DND-41 (cell line): Measurements from ENCODE around the gene ZNF142.

Source experiments
- ATAC-seq: fragments of 200-7000 bp; cut with Tn5 transposase; 3 replicates; pipeline ENCODE4 v1.9.1; 2021; ENCODE audit warnings: low read depth; ENCODE audit not compliant: insufficient read depth
- DNase-seq: peaks from one replicate; pipeline ENCODE4 v3.0.0-alpha.2; 2020
- H2AFZ ChIP-seq: 2 replicates; pipeline ENCODE4 v1.6.0; 2012; ENCODE audit warnings: low read depth, low read length
- H3K27ac ChIP-seq: 2 replicates; pipeline ENCODE4 v1.5.1; 2012; ENCODE audit warnings: low read length, inconsistent platforms
- H3K27me3 ChIP-seq: fragments of 200-600 bp; sonication (generic); 2 replicates; pipeline ENCODE4 v1.6.0; 2012; ENCODE audit warnings: low read length, mild to moderate bottlenecking, inconsistent platforms; ENCODE audit not compliant: insufficient read depth, poor library complexity
- H3K36me3 ChIP-seq: 2 replicates; pipeline ENCODE4 v1.5.1; 2012; ENCODE audit warnings: low read length, inconsistent platforms; ENCODE audit not compliant: insufficient read depth
- H3K4me1 ChIP-seq: 2 replicates; pipeline ENCODE4 v1.5.1; 2012; ENCODE audit warnings: mild to moderate bottlenecking, low read length; ENCODE audit not compliant: insufficient read depth
- H3K4me2 ChIP-seq: 2 replicates; pipeline ENCODE4 v1.6.0; 2012; ENCODE audit warnings: mild to moderate bottlenecking, moderate library complexity, low read length, inconsistent platforms; ENCODE audit not compliant: insufficient read depth
- H3K4me3 ChIP-seq, 2 experiments: fragments of 200-600 bp in 1 of 2; shearing (Covaris generic) in 1 of 2; 2 replicates each; pipeline ENCODE4 v1.5.1; 2012 to 2016; ENCODE audit warnings: inconsistent platforms in 2 of 2, low read length in 2 of 2, mild to moderate bottlenecking in 2 of 2, low read depth in 1 of 2, moderate library complexity in 1 of 2
- H3K79me2 ChIP-seq: 2 replicates; pipeline ENCODE4 v1.6.0; 2012; ENCODE audit warnings: low read length, inconsistent platforms; ENCODE audit not compliant: insufficient read depth
- H3K9ac ChIP-seq: 2 replicates; pipeline ENCODE4 v1.6.0; 2012; ENCODE audit warnings: low read depth, mild to moderate bottlenecking, inconsistent platforms, low read length, moderate library complexity
- H3K9me3 ChIP-seq: 2 replicates; pipeline ENCODE4 v1.5.1; 2012; ENCODE audit warnings: low read length, moderate library complexity, mild to moderate bottlenecking, inconsistent platforms; ENCODE audit not compliant: insufficient read depth, severe bottlenecking
- H4K20me1 ChIP-seq: 2 replicates; pipeline ENCODE4 v1.6.0; 2012; ENCODE audit warnings: low read length; ENCODE audit not compliant: insufficient read depth
- CTCF ChIP-seq: IDR thresholded peaks from 2 replicates; pipeline ENCODE4 v1.5.1; 2012; ENCODE audit warnings: borderline replicate concordance, low read length, moderate library complexity, mild to moderate bottlenecking; ENCODE audit not compliant: poor library complexity, severe bottlenecking; ENCODE audit errors: extremely low read depth
- EZH2 ChIP-seq: IDR thresholded peaks from 3 replicates; pipeline ENCODE4 v1.6.1; 2012; ENCODE audit warnings: borderline replicate concordance, low read depth, mild to moderate bottlenecking, moderate library complexity, low read length, inconsistent platforms; ENCODE audit not compliant: severe bottlenecking

ZNF142 gene

GRCh38 chr2:218701806-218702205 lies 42.4 kb upstream of the ZNF142 start:
- DNase-seq (no peak), ATAC-seq (no peak)
- H3K36me3 ChIP-seq = no peaks in the 10 kb centered on the region; the same call in 1 of the 2 replicates

GRCh38 chr2:218698885-218699284 lies 39.5 kb upstream of the ZNF142 start:
- H3K4me1 ChIP-seq = no peaks in the 10 kb centered on the region
- no peak for ATAC-seq
- TF ChIP-seq EZH2 (no peak), CTCF (no peak)
- H3K4me3 ChIP-seq = no peak overlapping the region
- no peak overlapping the region for H2AFZ ChIP-seq
- no peaks in the 10 kb centered on the region for H3K9me3 ChIP-seq
- no peaks in the 10 kb centered on the region for H3K27me3 ChIP-seq
- no peak overlapping the region for H3K9ac ChIP-seq
- H4K20me1 ChIP-seq = no peaks in the 10 kb centered on the region
- no peaks in the 10 kb centered on the region; the same call in 1 of the 2 replicates for H3K36me3 ChIP-seq
- no peak for DNase-seq
- H3K27ac ChIP-seq = no peak overlapping the region
- no peaks in the 10 kb centered on the region for H3K79me2 ChIP-seq
- no peak overlapping the region for H3K4me2 ChIP-seq

More at GRCh38 chr2:218701806-218702205, 42.4 kb upstream of the ZNF142 start:
- H3K79me2 ChIP-seq = no peaks in the 10 kb centered on the region
- no peak overlapping the region for H3K4me3 ChIP-seq
- no peak overlapping the region for H3K27ac ChIP-seq
- H3K9me3 ChIP-seq = no peaks in the 10 kb centered on the region
- no peaks in the 10 kb centered on the region for H3K27me3 ChIP-seq
- no peak overlapping the region for H3K9ac ChIP-seq
- no peak overlapping the region for H3K4me2 ChIP-seq
- no peaks in the 10 kb centered on the region for H3K4me1 ChIP-seq
- no peak overlapping the region for H2AFZ ChIP-seq
- no peaks in the 10 kb centered on the region for H4K20me1 ChIP-seq
- TF ChIP-seq EZH2 (no peak), CTCF (no peak)

DNA sequence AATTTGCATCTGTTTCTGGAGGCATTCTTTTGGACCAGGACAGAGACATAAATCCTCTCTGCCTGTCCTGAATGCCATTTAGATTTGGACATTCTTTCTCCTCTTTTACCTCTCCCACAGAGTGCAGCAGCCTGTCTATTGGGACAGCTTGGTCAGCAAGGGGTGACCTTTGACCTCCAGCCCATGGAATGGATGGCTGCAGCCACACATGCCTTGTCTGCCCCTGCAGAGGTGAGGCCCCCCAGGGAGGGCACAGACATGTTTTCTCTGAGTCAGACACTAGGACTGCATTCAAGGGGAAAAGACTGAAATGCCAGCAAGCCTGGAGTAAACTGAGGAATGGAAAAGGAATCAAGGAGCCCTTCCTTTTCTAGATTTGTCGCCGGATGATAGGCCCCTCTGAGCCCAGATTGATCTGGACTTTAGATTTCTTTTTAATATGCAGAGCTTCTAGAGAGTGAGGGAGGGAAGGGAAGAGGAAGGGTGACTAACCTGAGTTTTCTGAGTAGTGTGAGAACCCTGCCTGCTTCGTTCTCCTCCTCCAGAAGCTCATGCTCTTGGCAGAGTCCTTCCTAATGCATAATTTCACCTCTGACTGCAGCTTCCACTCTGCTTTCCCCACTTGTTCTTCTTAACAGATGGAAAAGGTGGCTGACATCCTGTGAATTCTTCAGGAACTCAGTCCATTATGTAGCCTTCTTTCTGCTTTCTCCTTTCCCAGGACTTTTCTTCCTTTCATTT lies 35.2 kb upstream of the ZNF142 start:
- no peak overlapping the region for H3K9ac ChIP-seq
- no peak overlapping the region for H3K4me3 ChIP-seq
- no peak overlapping the region for H2AFZ ChIP-seq
- H3K36me3 ChIP-seq = peaks cover 3% of the 10 kb centered on the region
- no peaks in the 10 kb centered on the region for H3K9me3 ChIP-seq
- no peaks in the 10 kb centered on the region for H3K4me1 ChIP-seq
- ATAC-seq (no peak), DNase-seq (no peak)
- no peaks in the 10 kb centered on the region for H3K79me2 ChIP-seq
- no peak for TF ChIP-seq EZH2
- TF ChIP-seq CTCF = no peak
- no peak overlapping the region for H3K27ac ChIP-seq
- H3K27me3 ChIP-seq = no peaks in the 10 kb centered on the region
- no peak overlapping the region for H3K4me2 ChIP-seq
- no peaks in the 10 kb centered on the region for H4K20me1 ChIP-seq
